Dendritic cell treated with granulocyte-macrophage colony-stimulating factor and Interleukin-4, amounts not matched to agents 40 ng/mL and 50 ng/mL, for 4 days (primary cell): Measurements from ENCODE around the gene PDE6H.

Experiments used
- H3K27ac Mint-ChIP-seq: one replicate; pipeline ENCODE4 v1.8.0; 2022; ENCODE audit warnings: mild to moderate bottlenecking, mixed read lengths
- H3K27me3 Mint-ChIP-seq: one replicate; pipeline ENCODE4 v1.8.0; 2022; ENCODE audit warnings: mild to moderate bottlenecking, mixed read lengths
- H3K36me3 Mint-ChIP-seq: one replicate; pipeline ENCODE4 v1.8.0; 2022; ENCODE audit warnings: low read depth, mixed read lengths
- H3K4me1 Mint-ChIP-seq: one replicate; pipeline ENCODE4 v1.8.0; 2022; ENCODE audit warnings: low read depth, mixed read lengths
- H3K4me3 Mint-ChIP-seq: one replicate; pipeline ENCODE4 v1.8.0; 2022; ENCODE audit warnings: mild to moderate bottlenecking, moderate library complexity, mixed read lengths
- H3K9me3 Mint-ChIP-seq: one replicate; pipeline ENCODE4 v1.8.0; 2022; ENCODE audit warnings: mixed read lengths
- intact Hi-C: fragments of 100-400 bp; cut with micrococcal nuclease; formaldehyde crosslinking; loops from one replicate; pipeline ENCODE4 v1.15.0; 2022

Gene PDE6H

GRCh38 chr12:14964406-14964805 lies 8.4 kb upstream of the PDE6H start:
- Mint-ChIP-seq H3K27ac (peak overlapping the region; percentile 99), H3K4me3 (no peak overlapping the region)
- intact Hi-C loops, result no loop called here

GRCh38 chr12:14965221-14965620 lies 7.6 kb upstream of the PDE6H start:
- peaks cover 47% of the 10 kb centered on the region for H3K4me1 Mint-ChIP-seq
- peaks cover 14% of the 10 kb centered on the region for H3K36me3 Mint-ChIP-seq
- H3K27ac Mint-ChIP-seq, result peak overlapping the region; percentile 7
- no peaks in the 10 kb centered on the region for H3K9me3 Mint-ChIP-seq
- intact Hi-C loops, result no loop called here
- H3K4me3 Mint-ChIP-seq, result no peak overlapping the region
- no peaks in the 10 kb centered on the region for H3K27me3 Mint-ChIP-seq

More at GRCh38 chr12:14964406-14964805, 8.4 kb upstream of the PDE6H start:
- peaks cover 43% of the 10 kb centered on the region for H3K4me1 Mint-ChIP-seq
- H3K9me3 Mint-ChIP-seq, result no peaks in the 10 kb centered on the region
- peaks cover 22% of the 10 kb centered on the region for H3K36me3 Mint-ChIP-seq
- no peaks in the 10 kb centered on the region for H3K27me3 Mint-ChIP-seq

GRCh38 chr12:14968478-14968877 lies 4.4 kb upstream of the PDE6H start:
- Mint-ChIP-seq H3K9me3 (no peaks in the 10 kb centered on the region), H3K27me3 (no peaks in the 10 kb centered on the region), H3K36me3 (no peaks in the 10 kb centered on the region), H3K27ac (no peak overlapping the region), H3K4me1 (peaks cover 50% of the 10 kb centered on the region), H3K4me3 (no peak overlapping the region)
- intact Hi-C loops, result no loop called here

- no peak overlapping the region for H3K4me3 Mint-ChIP-seq
Observed at GRCh38 chr12:14970473-14970872, 2.4 kb upstream of the PDE6H start.

GRCh38 chr12:14974633-14975032 lies 1.8 kb downstream of the PDE6H start:
- H3K4me3 Mint-ChIP-seq, result no peak overlapping the region
- H3K27me3 Mint-ChIP-seq, result no peaks in the 10 kb centered on the region
- H3K9me3 Mint-ChIP-seq, result no peaks in the 10 kb centered on the region
- intact Hi-C loops, result no loop called here
- peaks cover 60% of the 10 kb centered on the region for H3K4me1 Mint-ChIP-seq
- no peaks in the 10 kb centered on the region for H3K36me3 Mint-ChIP-seq
- no peak overlapping the region for H3K27ac Mint-ChIP-seq

More at GRCh38 chr12:14970473-14970872, 2.4 kb upstream of the PDE6H start:
- no peaks in the 10 kb centered on the region for H3K27me3 Mint-ChIP-seq
- H3K9me3 Mint-ChIP-seq, result no peaks in the 10 kb centered on the region
- intact Hi-C loops, result no loop called here
- H3K4me1 Mint-ChIP-seq, result peaks cover 50% of the 10 kb centered on the region
- H3K36me3 Mint-ChIP-seq, result no peaks in the 10 kb centered on the region
- no peak overlapping the region for H3K27ac Mint-ChIP-seq

GRCh38 chr12:14975457-14975856 lies 2.6 kb downstream of the PDE6H start:
- H3K4me1 Mint-ChIP-seq, result peaks cover 58% of the 10 kb centered on the region
- H3K9me3 Mint-ChIP-seq, result no peaks in the 10 kb centered on the region

GRCh38 chr12:14976658-14977057 lies 3.8 kb downstream of the PDE6H start:
- peaks cover 67% of the 10 kb centered on the region for H3K4me1 Mint-ChIP-seq
- H3K9me3 Mint-ChIP-seq, result no peaks in the 10 kb centered on the region
- no peaks in the 10 kb centered on the region for H3K27me3 Mint-ChIP-seq
- no peak overlapping the region for H3K27ac Mint-ChIP-seq
- no peaks in the 10 kb centered on the region for H3K36me3 Mint-ChIP-seq
- intact Hi-C loops, result loop anchor here (2.0 kb wide), 1 partner anchor 14 kb away; no protein-coding TSS in a partner anchor
- H3K4me3 Mint-ChIP-seq, result no peak overlapping the region

More at GRCh38 chr12:14975457-14975856, 2.6 kb downstream of the PDE6H start:
- H3K27me3 Mint-ChIP-seq, result no peaks in the 10 kb centered on the region
- intact Hi-C loops, result no loop called here
- H3K36me3 Mint-ChIP-seq, result no peaks in the 10 kb centered on the region
- H3K4me3 Mint-ChIP-seq, result no peak overlapping the region
- H3K27ac Mint-ChIP-seq, result peak overlapping the region; percentile 65

- H3K36me3 Mint-ChIP-seq, result no peaks in the 10 kb centered on the region
- no peak overlapping the region for H3K4me3 Mint-ChIP-seq
- H3K27ac Mint-ChIP-seq, result no peak overlapping the region
- H3K27me3 Mint-ChIP-seq, result no peaks in the 10 kb centered on the region
- intact Hi-C loops, result no loop called here
- peaks cover 65% of the 10 kb centered on the region for H3K4me1 Mint-ChIP-seq
- H3K9me3 Mint-ChIP-seq, result no peaks in the 10 kb centered on the region
Observed at GRCh38 chr12:14979468-14979867, 6.6 kb downstream of the PDE6H start.

- Mint-ChIP-seq H3K4me3 (peak overlapping the region; percentile 35), H3K27me3 (no peaks in the 10 kb centered on the region), H3K36me3 (no peaks in the 10 kb centered on the region), H3K9me3 (no peaks in the 10 kb centered on the region), H3K4me1 (peaks cover 69% of the 10 kb centered on the region), H3K27ac (peak overlapping the region; percentile 85)
- intact Hi-C loops, result loop anchor here (2.0 kb wide), 1 partner anchor 14 kb away; no protein-coding TSS in a partner anchor
Observed at GRCh38 chr12:14981049-14981448, 8.2 kb downstream of the PDE6H start.

- Mint-ChIP-seq H3K36me3 (no peaks in the 10 kb centered on the region), H3K4me1 (peaks cover 71% of the 10 kb centered on the region), H3K27me3 (no peaks in the 10 kb centered on the region), H3K4me3 (no peak overlapping the region), H3K27ac (peak overlapping the region; percentile 85), H3K9me3 (no peaks in the 10 kb centered on the region)
- intact Hi-C loops, result no loop called here
Observed at GRCh38 chr12:14982562-14982961, 9.7 kb downstream of the PDE6H start.

GRCh38 chr12:14982991-14983390 lies 10.1 kb downstream of the PDE6H start:
- intact Hi-C loops, result no loop called here
- no peaks in the 10 kb centered on the region for H3K27me3 Mint-ChIP-seq
- H3K27ac Mint-ChIP-seq, result peak overlapping the region; percentile 85
- no peaks in the 10 kb centered on the region for H3K36me3 Mint-ChIP-seq
- no peak overlapping the region for H3K4me3 Mint-ChIP-seq
- peaks cover 72% of the 10 kb centered on the region for H3K4me1 Mint-ChIP-seq
- no peaks in the 10 kb centered on the region for H3K9me3 Mint-ChIP-seq

- peaks cover 83% of the 10 kb centered on the region for H3K4me1 Mint-ChIP-seq
- intact Hi-C loops, result no loop called here
- no peaks in the 10 kb centered on the region for H3K36me3 Mint-ChIP-seq
- H3K9me3 Mint-ChIP-seq, result no peaks in the 10 kb centered on the region
- H3K27me3 Mint-ChIP-seq, result no peaks in the 10 kb centered on the region
- H3K4me3 Mint-ChIP-seq, result no peak overlapping the region
- peak overlapping the region; percentile 50 for H3K27ac Mint-ChIP-seq
Observed at GRCh38 chr12:14984036-14984435, 11.2 kb downstream of the PDE6H start.

- Mint-ChIP-seq H3K36me3 (no peaks in the 10 kb centered on the region), H3K9me3 (no peaks in the 10 kb centered on the region), H3K4me1 (peaks cover 84% of the 10 kb centered on the region), H3K4me3 (no peak overlapping the region), H3K27me3 (no peaks in the 10 kb centered on the region), H3K27ac (peak overlapping the region; percentile 50)
- intact Hi-C loops, result no loop called here
Observed at GRCh38 chr12:14984766-14985285, 12.0 kb downstream of the PDE6H start.

- H3K4me3 Mint-ChIP-seq, result no peak overlapping the region
- H3K9me3 Mint-ChIP-seq, result no peaks in the 10 kb centered on the region
- H3K4me1 Mint-ChIP-seq, result peaks cover 86% of the 10 kb centered on the region
- intact Hi-C loops, result no loop called here
- H3K36me3 Mint-ChIP-seq, result no peaks in the 10 kb centered on the region
- no peak overlapping the region for H3K27ac Mint-ChIP-seq
- H3K27me3 Mint-ChIP-seq, result no peaks in the 10 kb centered on the region
Observed at GRCh38 chr12:14986449-14986848, 13.6 kb downstream of the PDE6H start.

GRCh38 chr12:14988035-14988434 lies 15.2 kb downstream of the PDE6H start:
- Mint-ChIP-seq H3K4me1 (peaks cover 84% of the 10 kb centered on the region), H3K4me3 (peak overlapping the region; percentile 55), H3K27ac (peak overlapping the region; percentile 65), H3K27me3 (no peaks in the 10 kb centered on the region), H3K9me3 (no peaks in the 10 kb centered on the region), H3K36me3 (no peaks in the 10 kb centered on the region)
- intact Hi-C loops, result loop anchor here (2.0 kb wide), 1 partner anchor 37 kb away; no protein-coding TSS in a partner anchor
